H9 (cell line): Measurements from ENCODE around the gene C1D. TPM values are rescaled to one million over a fixed set of nuclear protein-coding genes. Genes with fewer than 3 reads are reported as not detected.

Source experiments
- DNase-seq: peaks from one replicate; pipeline ENCODE4 v3.0.0-alpha.2; 2017
- H2AFZ ChIP-seq: one replicate; pipeline ENCODE4 v1.6.1; 2013; ENCODE audit warnings: mild to moderate bottlenecking, low read length, control low read depth, moderate library complexity
- H2AK5ac ChIP-seq: 2 replicates; pipeline ENCODE4 v1.6.1; 2013; ENCODE audit warnings: low read length, control low read depth, mixed read lengths; ENCODE audit not compliant: insufficient read length
- H2BK120ac ChIP-seq: one replicate; pipeline ENCODE4 v1.6.1; 2013; ENCODE audit warnings: low read depth, mild to moderate bottlenecking, low read length, control low read depth, inconsistent platforms; ENCODE audit not compliant: poor library complexity, severe bottlenecking
- H2BK12ac ChIP-seq: 2 replicates; pipeline ENCODE4 v1.6.1; 2013; ENCODE audit warnings: low read length, control low read depth, mixed read lengths, low read depth; ENCODE audit not compliant: insufficient read length
- H2BK15ac ChIP-seq: 2 replicates; pipeline ENCODE4 v1.6.1; 2013; ENCODE audit warnings: low read depth, low read length, control low read depth
- H2BK20ac ChIP-seq: one replicate; pipeline ENCODE4 v1.6.1; 2013; ENCODE audit warnings: low read depth, mild to moderate bottlenecking, low read length, control low read depth, inconsistent platforms; ENCODE audit not compliant: poor library complexity, severe bottlenecking
- H2BK5ac ChIP-seq: 2 replicates; pipeline ENCODE4 v1.6.1; 2013; ENCODE audit warnings: low read length, control low read depth, mixed read lengths; ENCODE audit not compliant: insufficient read length
- H3K14ac ChIP-seq: 2 replicates; pipeline ENCODE4 v1.6.1; 2013; ENCODE audit warnings: low read length, control low read depth; ENCODE audit not compliant: insufficient read depth
- H3K18ac ChIP-seq: 2 replicates; pipeline ENCODE4 v1.6.1; 2013; ENCODE audit warnings: low read depth, mild to moderate bottlenecking, mixed read lengths, low read length, control low read depth; ENCODE audit not compliant: insufficient read length
- H3K23ac ChIP-seq: 2 replicates; pipeline ENCODE4 v1.6.1; 2013; ENCODE audit warnings: low read length, control low read depth, mixed read lengths, low read depth; ENCODE audit not compliant: insufficient read length
- H3K23me2 ChIP-seq: 2 replicates; pipeline ENCODE4 v1.6.1; 2013; ENCODE audit warnings: low read depth, mild to moderate bottlenecking, mixed read lengths, low read length, control low read depth; ENCODE audit not compliant: insufficient read length, poor library complexity, severe bottlenecking
- H3K27ac ChIP-seq: 2 replicates; pipeline ENCODE4 v1.5.1; 2013; ENCODE audit warnings: low read length, control low read depth, mixed read lengths, low read depth; ENCODE audit not compliant: insufficient read length
- H3K27me3 ChIP-seq: 2 replicates; pipeline ENCODE4 v1.6.1; 2013; ENCODE audit warnings: low read length, control low read depth, inconsistent platforms; ENCODE audit not compliant: insufficient read depth
- H3K4ac ChIP-seq: 2 replicates; pipeline ENCODE4 v1.6.1; 2013; ENCODE audit warnings: low read depth, mild to moderate bottlenecking, control low read depth, inconsistent platforms, low read length, moderate library complexity
- H3K4me1 ChIP-seq: 2 replicates; pipeline ENCODE4 v1.6.1; 2013; ENCODE audit warnings: low read length, control low read depth, inconsistent platforms; ENCODE audit not compliant: insufficient read depth
- H3K4me2 ChIP-seq: 2 replicates; pipeline ENCODE4 v1.6.1; 2013; ENCODE audit warnings: low read length, control low read depth, mixed read lengths; ENCODE audit not compliant: insufficient read length, insufficient read depth
- H3K56ac ChIP-seq: 2 replicates; pipeline ENCODE4 v1.6.1; 2013; ENCODE audit warnings: low read depth, mild to moderate bottlenecking, mixed read lengths, low read length, control low read depth; ENCODE audit not compliant: insufficient read length
- H3K79me1 ChIP-seq: 2 replicates; pipeline ENCODE4 v1.6.1; 2013; ENCODE audit warnings: low read depth, mild to moderate bottlenecking, moderate library complexity, low read length, control low read depth, inconsistent platforms; ENCODE audit not compliant: insufficient read depth, poor library complexity, severe bottlenecking
- H3K79me2 ChIP-seq: 2 replicates; pipeline ENCODE4 v1.6.1; 2013; ENCODE audit warnings: low read length, control low read depth, inconsistent platforms; ENCODE audit not compliant: insufficient read depth
- H3K9ac ChIP-seq: 2 replicates; pipeline ENCODE4 v1.6.1; 2013; ENCODE audit warnings: low read length, control low read depth, mixed read lengths; ENCODE audit not compliant: insufficient read length; ENCODE audit errors: extremely low read depth
- H3K9me3 ChIP-seq: one replicate; pipeline ENCODE4 v1.6.1; 2013; ENCODE audit warnings: low read depth, low read length, inconsistent platforms; ENCODE audit not compliant: control insufficient read depth
- H3T11ph ChIP-seq: one replicate; pipeline ENCODE4 v1.6.1; 2013; ENCODE audit warnings: mild to moderate bottlenecking, low read length, control low read depth, inconsistent platforms
- H4K20me1 ChIP-seq: one replicate; pipeline ENCODE4 v1.6.1; 2013; ENCODE audit not compliant: control insufficient read depth, insufficient read length, insufficient read depth
- H4K5ac ChIP-seq: 2 replicates; pipeline ENCODE4 v1.6.1; 2013; ENCODE audit warnings: low read depth, mild to moderate bottlenecking, mixed read lengths, low read length, control low read depth; ENCODE audit not compliant: insufficient read length
- H4K8ac ChIP-seq: replicated peaks from 2 replicates; pipeline ENCODE4 v1.6.1; 2013; ENCODE audit warnings: low read length, control low read depth, mixed read lengths, low read depth; ENCODE audit not compliant: insufficient read length
- H4K91ac ChIP-seq: 2 replicates; pipeline ENCODE4 v1.6.1; 2013; ENCODE audit warnings: low read depth, mild to moderate bottlenecking, moderate library complexity, mixed read lengths, low read length, control low read depth; ENCODE audit not compliant: insufficient read length
- H3K27ac Mint-ChIP-seq, 3 experiments: 2 replicates in 2 of 3; 3 replicates in 1 of 3; pipeline ENCODE4 v1.8.0; 2020 to 2021; ENCODE audit warnings: mixed read lengths in 3 of 3, mild to moderate bottlenecking in 1 of 3, moderate library complexity in 1 of 3
- H3K27me3 Mint-ChIP-seq: 2 replicates; pipeline ENCODE4 v1.8.0; 2021; ENCODE audit warnings: low read depth, mild to moderate bottlenecking, moderate library complexity, mixed read lengths
- H3K36me3 Mint-ChIP-seq, 3 experiments: 2 replicates in 2 of 3; 3 replicates in 1 of 3; pipeline ENCODE4 v1.8.0; 2020 to 2021; ENCODE audit warnings: low read depth in 3 of 3, mixed read lengths in 3 of 3; ENCODE audit not compliant: insufficient read depth in 1 of 3
- H3K4me1 Mint-ChIP-seq, 2 experiments: 2 replicates each; pipeline ENCODE4 v1.8.0; 2020; ENCODE audit warnings: mixed read lengths in 2 of 2
- H3K4me3 Mint-ChIP-seq, 2 experiments: 2 replicates in 1 of 2; 3 replicates in 1 of 2; pipeline ENCODE4 v1.8.0; 2020 to 2021; ENCODE audit warnings: mild to moderate bottlenecking in 2 of 2, mixed read lengths in 2 of 2, moderate library complexity in 1 of 2
- H3K9me3 Mint-ChIP-seq, 2 experiments: 2 replicates in 1 of 2; 3 replicates in 1 of 2; pipeline ENCODE4 v1.8.0; 2020; ENCODE audit warnings: mild to moderate bottlenecking in 2 of 2, mixed read lengths in 2 of 2, moderate library complexity in 1 of 2
- CTCF ChIP-seq: fragments of 200-600 bp; sonication (generic); conservative IDR thresholded peaks from 3 replicates; pipeline ENCODE4 v1.8.0; 2021; ENCODE audit warnings: antibody characterized with exemption, mild to moderate bottlenecking
- WGBS: extraction: QIAGEN DNeasy Blood & Tissue Kit; methylation state at CpG from one replicate; pipeline ENCODE4 v1.1.7; 2013; ENCODE audit warnings: missing lambda C conversion rate, low lambda C conversion rate, mixed read lengths; ENCODE audit not compliant: insufficient read length; ENCODE audit errors: extremely low coverage; 5-methylcytosine and 5-hydroxymethylcytosine counted together
- total RNA-seq: library from RNA; stranded (reverse); gene quantifications from 2 replicates; pipeline ENCODE4 v1.2.1, GENCODE V29; 2021

Gene C1D
- total RNA-seq, 1 experiment from 2014 or later, result 19.7 TPM

GRCh38 chr2:67991456-67991855 is 71.3 kb downstream of the C1D start:
- Histone ChIP-seq H3K27me3 (no peaks in the 10 kb centered on the region), H3K23me2 (no peaks in the 10 kb centered on the region), H4K5ac (no peak overlapping the region), H2BK12ac (no peak overlapping the region), H2BK20ac (no peak overlapping the region), H3K79me1 (no peaks in the 10 kb centered on the region), H3K4ac (no peak overlapping the region), H2AK5ac (no peak overlapping the region), H3K4me1 (no peaks in the 10 kb centered on the region), H3T11ph (no peak overlapping the region), H3K79me2 (no peaks in the 10 kb centered on the region), H2AFZ (no peak overlapping the region), H3K9ac (no peak overlapping the region), H4K8ac (no peak overlapping the region), H3K23ac (no peak overlapping the region), H2BK15ac (no peak overlapping the region), H3K9me3 (no peaks in the 10 kb centered on the region), H3K14ac (no peak overlapping the region), H3K56ac (no peak overlapping the region), H3K18ac (no peak overlapping the region), H4K91ac (no peak overlapping the region), H2BK5ac (no peak overlapping the region), H4K20me1 (no peaks in the 10 kb centered on the region), H3K27ac (no peak overlapping the region), H2BK120ac (no peak overlapping the region), H3K4me2 (no peak overlapping the region)
- WGBS, result no CpG with 5 or more reads among the region's 2 CpGs
- no peak for DNase-seq
- no peaks in the 10 kb centered on the region for H3K4me1 Mint-ChIP-seq
- no peak overlapping the region; a peak in 1 of 7 replicates for H3K27ac Mint-ChIP-seq
- 0 out of 7 replicates have a peak, but pooled peaks cover 0 to 3% (median 0%) of the 10 kb centered on the region in 3 experiments for H3K36me3 Mint-ChIP-seq
- H3K4me3 Mint-ChIP-seq, result no peak overlapping the region
- TF ChIP-seq CTCF, result no peak
- H3K27me3 Mint-ChIP-seq, result peaks cover 8% of the 10 kb centered on the region
- H3K9me3 Mint-ChIP-seq, result peaks cover 10 to 11% of the 10 kb centered on the region in 2 experiments; a peak in 3 of 5 replicates

Other genes starting within 250 kb of the C1D start
- gene PNO1, start 94.9 kb upstream of the C1D start, total RNA-seq, result 46.4 and 46.5 TPM in 2 replicates
- 71.8 and 74.2 TPM in 2 replicates for gene PPP3R1, start 189.5 kb upstream of the C1D start, total RNA-seq